SK-N-SH treated with all-trans-retinoic acid at 6 μM for 48 hours (cell line): ENCODE data around the gene DNAH3.

Source experiments
- ATAC-seq: fragments of 200-7000 bp; cut with Tn5 transposase; 3 replicates; pipeline ENCODE4 v1.9.1; 2020; ENCODE audit warnings: mild to moderate bottlenecking, moderate library complexity
- ARNTL ChIP-seq: fragments of 450-650 bp; formaldehyde crosslinking; IDR thresholded peaks from 2 replicates; pipeline ENCODE4 v1.5.0; 2020; ENCODE audit warnings: low read depth, mild to moderate bottlenecking, moderate library complexity, borderline replicate concordance
- BACH2 ChIP-seq: fragments of 250-450 bp; sonication (Bioruptor Pico); IDR thresholded peaks from 2 replicates; pipeline ENCODE4 v1.9.0; 2021; ENCODE audit warnings: mild to moderate bottlenecking, borderline replicate concordance
- CREB5 ChIP-seq: fragments of 250-450 bp; sonication (Bioruptor Pico); IDR thresholded peaks from 2 replicates; pipeline ENCODE4 v1.5.1; 2020; ENCODE audit warnings: low read depth, mild to moderate bottlenecking, moderate library complexity
- CSDC2 ChIP-seq: fragments of 250-450 bp; sonication (Bioruptor Pico); IDR thresholded peaks from 2 replicates; pipeline ENCODE4 v1.5.0; 2020; ENCODE audit warnings: mild to moderate bottlenecking, moderate library complexity
- CSRNP3 ChIP-seq: fragments of 250-450 bp; sonication (Bioruptor Pico); IDR thresholded peaks from 2 replicates; pipeline ENCODE4 v1.5.1; 2021; ENCODE audit warnings: mild to moderate bottlenecking, moderate library complexity
- ESRRG ChIP-seq: fragments of 250-450 bp; sonication (Bioruptor Pico); IDR thresholded peaks from 2 replicates; pipeline ENCODE4 v1.6.1; 2021; ENCODE audit warnings: mild to moderate bottlenecking
- GLIS3 ChIP-seq: fragments of 250-450 bp; sonication (Bioruptor Pico); IDR thresholded peaks from 2 replicates; pipeline ENCODE4 v1.5.0; 2020; ENCODE audit warnings: mild to moderate bottlenecking, moderate library complexity
- ISL1 ChIP-seq: fragments of 250-450 bp; sonication (Bioruptor Pico); IDR thresholded peaks from 2 replicates; pipeline ENCODE4 v2.1.2; 2022; ENCODE audit warnings: mild to moderate bottlenecking, moderate library complexity
- OSR1 ChIP-seq: fragments of 250-450 bp; sonication (Bioruptor Pico); IDR thresholded peaks from 2 replicates; pipeline ENCODE4 v1.8.0; 2022; ENCODE audit warnings: moderate library complexity, mild to moderate bottlenecking, inconsistent platforms
- POU6F1 ChIP-seq: fragments of 250-450 bp; sonication (Bioruptor Pico); IDR thresholded peaks from 2 replicates; pipeline ENCODE4 v1.8.0; 2021; ENCODE audit warnings: low read depth, mild to moderate bottlenecking, moderate library complexity, borderline replicate concordance
- PPARA ChIP-seq: fragments of 250-450 bp; sonication (Bioruptor Pico); IDR thresholded peaks from 2 replicates; pipeline ENCODE4 v1.5.0; 2020; ENCODE audit warnings: mild to moderate bottlenecking, borderline replicate concordance
- RARB ChIP-seq: fragments of 250-450 bp; sonication (Bioruptor Pico); IDR thresholded peaks from 2 replicates; pipeline ENCODE4 v1.8.0; 2021; ENCODE audit warnings: mild to moderate bottlenecking, moderate library complexity
- SNAI2 ChIP-seq: fragments of 250-450 bp; sonication (Bioruptor Pico); IDR thresholded peaks from 2 replicates; pipeline ENCODE4 v1.5.0; 2020; ENCODE audit warnings: mild to moderate bottlenecking, moderate library complexity
- TCF4 ChIP-seq: fragments of 250-450 bp; sonication (Bioruptor Pico); IDR thresholded peaks from 2 replicates; pipeline ENCODE4 v1.8.0; 2021; ENCODE audit warnings: mild to moderate bottlenecking, moderate library complexity, borderline replicate concordance
- TOX ChIP-seq: fragments of 250-450 bp; sonication (Bioruptor Pico); IDR thresholded peaks from 2 replicates; pipeline ENCODE4 v1.8.0; 2021; ENCODE audit warnings: mild to moderate bottlenecking, moderate library complexity, borderline replicate concordance
- TSHZ2 ChIP-seq: fragments of 250-450 bp; sonication (Bioruptor Pico); IDR thresholded peaks from 2 replicates; pipeline ENCODE4 v1.5.0; 2020; ENCODE audit warnings: mild to moderate bottlenecking, moderate library complexity
- ZC3H10 ChIP-seq: fragments of 250-450 bp; sonication (Bioruptor Pico); IDR thresholded peaks from 2 replicates; pipeline ENCODE4 v1.5.1; 2021; ENCODE audit warnings: mild to moderate bottlenecking, moderate library complexity
- ZFP3 ChIP-seq: fragments of 250-450 bp; sonication (Bioruptor Pico); IDR thresholded peaks from 2 replicates; pipeline ENCODE4 v1.5.0; 2020; ENCODE audit warnings: mild to moderate bottlenecking, moderate library complexity
- ZFP30 ChIP-seq: fragments of 450-650 bp; formaldehyde crosslinking; IDR thresholded peaks from 2 replicates; pipeline ENCODE4 v1.5.0; 2022; ENCODE audit warnings: mild to moderate bottlenecking, moderate library complexity
- ZNF565 ChIP-seq: fragments of 450-650 bp; formaldehyde crosslinking; conservative IDR thresholded peaks from 2 replicates; pipeline ENCODE4 v1.5.0; 2020; ENCODE audit warnings: low read depth, mild to moderate bottlenecking, moderate library complexity
- ZNF70 ChIP-seq: fragments of 450-650 bp; formaldehyde crosslinking; IDR thresholded peaks from 2 replicates; pipeline ENCODE4 v1.5.0; 2020; ENCODE audit warnings: mild to moderate bottlenecking, moderate library complexity
- ZNF8 ChIP-seq: fragments of 450-650 bp; formaldehyde crosslinking; IDR thresholded peaks from 2 replicates; pipeline ENCODE4 v1.5.0; 2020; ENCODE audit warnings: mild to moderate bottlenecking, moderate library complexity

Gene DNAH3

GRCh38 chr16:20952139-20952920 lies 198.3 kb downstream of the DNAH3 start (continued):
- TF ChIP-seq TSHZ2: no peak
- TF ChIP-seq, all 23 proteins: peak for 0

- ATAC-seq: no peak
- TF ChIP-seq TCF4 (CRISPR knock-in tag) (no peak), ZNF565 (CRISPR knock-in tag) (no peak), RARB (CRISPR knock-in tag) (no peak), ZNF8 (CRISPR knock-in tag) (no peak), ZFP3 (no peak), SNAI2 (no peak), OSR1 (CRISPR knock-in tag) (no peak), ISL1 (no peak), ZC3H10 (CRISPR knock-in tag) (no peak), ARNTL (CRISPR knock-in tag) (no peak), CSRNP3 (CRISPR knock-in tag) (no peak), CSDC2 (CRISPR knock-in tag) (no peak), ESRRG (CRISPR knock-in tag) (no peak), ZFP30 (CRISPR knock-in tag) (no peak), GLIS3 (no peak), TOX (CRISPR knock-in tag) (no peak)
- TF ChIP-seq, all 23 proteins: peak for 0
Observed at GRCh38 chr16:20950294-20950693, 200.4 kb downstream of the DNAH3 start.

- ATAC-seq: no peak
- TF ChIP-seq CREB5 (CRISPR knock-in tag) (no peak), GLIS3 (no peak), BACH2 (CRISPR knock-in tag) (no peak), ZC3H10 (CRISPR knock-in tag) (no peak), ZFP30 (CRISPR knock-in tag) (no peak), ZNF70 (CRISPR knock-in tag) (no peak), CSRNP3 (CRISPR knock-in tag) (no peak), ESRRG (CRISPR knock-in tag) (no peak), OSR1 (CRISPR knock-in tag) (no peak)
Observed at GRCh38 chr16:20949660-20950059, 201.0 kb downstream of the DNAH3 start.

- ATAC-seq: no peak
- TF ChIP-seq RARB (CRISPR knock-in tag) (no peak), CSRNP3 (CRISPR knock-in tag) (no peak), CREB5 (CRISPR knock-in tag) (no peak), ZNF565 (CRISPR knock-in tag) (no peak), ISL1 (no peak), ZNF70 (CRISPR knock-in tag) (no peak), SNAI2 (no peak), ZNF8 (CRISPR knock-in tag) (no peak), ZFP30 (CRISPR knock-in tag) (no peak), PPARA (CRISPR knock-in tag) (no peak), POU6F1 (no peak), CSDC2 (CRISPR knock-in tag) (no peak), GLIS3 (no peak), OSR1 (CRISPR knock-in tag) (no peak)
Observed at GRCh38 chr16:20948444-20948843, 202.2 kb downstream of the DNAH3 start.
